CD14-positive monocyte (primary cell): ENCODE results near the gene SEC14L2. TPM values are rescaled to one million over a fixed set of nuclear protein-coding genes. Genes with fewer than 3 reads are reported as not detected.

Experiments
- DNase-seq, 3 donors: peaks; one replicate each; pipeline ENCODE4 v3.0.0-alpha.2; 2011 to 2022
- H2AFZ ChIP-seq: 2 replicates; pipeline ENCODE4 v1.6.0; 2012; ENCODE audit warnings: mild to moderate bottlenecking, low read depth, low read length, inconsistent platforms; ENCODE audit not compliant: insufficient read depth, poor library complexity, severe bottlenecking
- H3K27ac ChIP-seq, 2 donors: 1 replicate in 1 of 2; 2 replicates in 1 of 2; pipeline ENCODE4 v1.5.1; 2012 to 2013; ENCODE audit warnings: low read length in 2 of 2, control low read depth in 1 of 2, inconsistent platforms in 1 of 2, low read depth in 1 of 2, mild to moderate bottlenecking in 1 of 2
- H3K27me3 ChIP-seq, 2 donors: one replicate each; pipeline versions ENCODE4 v1.6.0 to v1.6.1; 2011 to 2013; ENCODE audit warnings: low read length in 2 of 2; ENCODE audit not compliant: control insufficient read depth in 2 of 2, insufficient read depth in 2 of 2
- H3K36me3 ChIP-seq, 2 donors: replicated peaks in 1 of 2; 1 replicate in 1 of 2; 2 replicates in 1 of 2; pipeline versions ENCODE4 v1.5.1 to v1.6.1; 2012 to 2013; ENCODE audit warnings: low read length in 2 of 2, control low read depth in 1 of 2, inconsistent platforms in 1 of 2, mild to moderate bottlenecking in 1 of 2; ENCODE audit not compliant: insufficient read depth in 2 of 2, control insufficient read depth in 1 of 2
- H3K4me1 ChIP-seq, 2 donors: 1 replicate in 1 of 2; 2 replicates in 1 of 2; pipeline versions ENCODE4 v1.5.1 to v1.6.1; 2012 to 2013; ENCODE audit warnings: low read length in 2 of 2, control low read depth in 1 of 2, inconsistent platforms in 1 of 2, mild to moderate bottlenecking in 1 of 2, moderate library complexity in 1 of 2; ENCODE audit not compliant: insufficient read depth in 2 of 2, control insufficient read depth in 1 of 2
- H3K4me2 ChIP-seq: replicated peaks from 2 replicates; pipeline ENCODE3; 2012; ENCODE audit warnings: low read length, moderate library complexity, mild to moderate bottlenecking; ENCODE audit not compliant: poor library complexity, severe bottlenecking; ENCODE audit errors: extremely low read depth
- H3K4me3 ChIP-seq, 3 experiments: fragments of 200-600 bp in 1 of 3; sonication (generic) in 1 of 3; replicated peaks in 1 of 3; 1 replicate in 2 of 3; 2 replicates in 1 of 3; pipeline ENCODE4 v1.5.1; 2011 to 2013; ENCODE audit warnings: low read length in 3 of 3, mild to moderate bottlenecking in 3 of 3, control low read depth in 2 of 3, low read depth in 2 of 3, inconsistent platforms in 1 of 3, moderate library complexity in 1 of 3
- H3K79me2 ChIP-seq: 2 replicates; pipeline ENCODE4 v1.6.0; 2012; ENCODE audit warnings: mild to moderate bottlenecking, control low read depth, inconsistent platforms, low read length, moderate library complexity; ENCODE audit not compliant: insufficient read depth
- H3K9ac ChIP-seq: 2 replicates; pipeline ENCODE4 v1.6.0; 2017; ENCODE audit warnings: low read length, mild to moderate bottlenecking; ENCODE audit not compliant: insufficient read depth, poor library complexity, severe bottlenecking
- H3K9me3 ChIP-seq, 2 donors: replicated peaks in 1 of 2; 1 replicate in 1 of 2; 2 replicates in 1 of 2; pipeline versions ENCODE4 v1.5.1 to v1.6.1; 2012 to 2013; ENCODE audit warnings: low read length in 2 of 2, control low read depth in 1 of 2; ENCODE audit not compliant: control insufficient read depth in 1 of 2, insufficient read depth in 1 of 2
- H4K20me1 ChIP-seq: 2 replicates; pipeline ENCODE4 v1.6.0; 2012; ENCODE audit warnings: mild to moderate bottlenecking, low read length, control low read depth, moderate library complexity; ENCODE audit not compliant: insufficient read depth
- H3K27ac Mint-ChIP-seq, 7 donors: one replicate each; pipeline ENCODE4 v1.8.0; 2020; ENCODE audit warnings: mild to moderate bottlenecking in 7 of 7, mixed read lengths in 7 of 7, moderate library complexity in 6 of 7, inconsistent platforms in 2 of 7
- H3K27me3 Mint-ChIP-seq, 3 donors: one replicate each; pipeline ENCODE4 v1.8.0; 2021 to 2022; ENCODE audit warnings: low read depth in 3 of 3, mild to moderate bottlenecking in 3 of 3, mixed read lengths in 3 of 3, moderate library complexity in 3 of 3, inconsistent platforms in 1 of 3
- H3K36me3 Mint-ChIP-seq, 2 donors: one replicate each; pipeline ENCODE4 v1.8.0; 2020; ENCODE audit warnings: mixed read lengths in 2 of 2, inconsistent platforms in 1 of 2, mild to moderate bottlenecking in 1 of 2
- H3K4me1 Mint-ChIP-seq: one replicate; pipeline ENCODE4 v1.8.0; 2020; ENCODE audit warnings: mild to moderate bottlenecking, mixed read lengths
- H3K4me3 Mint-ChIP-seq, 2 donors: one replicate each; pipeline ENCODE4 v1.8.0; 2020; ENCODE audit warnings: mild to moderate bottlenecking in 2 of 2, mixed read lengths in 2 of 2, moderate library complexity in 1 of 2
- H3K9me3 Mint-ChIP-seq, 7 donors: one replicate each; pipeline ENCODE4 v1.8.0; 2020 to 2022; ENCODE audit warnings: mixed read lengths in 7 of 7, mild to moderate bottlenecking in 6 of 7, moderate library complexity in 6 of 7, inconsistent platforms in 2 of 7
- WGBS: methylation state at CpG from one replicate; pipeline ENCODE4 v1.1.5; 2013; ENCODE audit warnings: missing lambda C conversion rate; ENCODE audit not compliant: insufficient coverage; 5-methylcytosine and 5-hydroxymethylcytosine counted together
- intact Hi-C, 2 donors: fragments of 100-400 bp; cut with micrococcal nuclease; formaldehyde crosslinking; loops; one replicate each; pipeline versions ENCODE4 v1.15.0 to v1.15.1; 2023
- polyA plus RNA-seq, 3 donors: library from polyadenylated mRNA; depleted of rRNA in 1 of 3; unstranded in 2 of 3; stranded (reverse) in 1 of 3; fragments of 300-500 nt in 2 of 3; fragments of >200 nt in 1 of 3; fragmentation: Illumina TruSeq in 2 of 3; gene quantifications; 1 replicate in 2 of 3; 2 replicates in 1 of 3; pipeline ENCODE4 v1.2.3, GENCODE V29; 2012 to 2021
- TF ChIP-seq, protein P1 (sequence below): fragments of 200-600 bp; IDR thresholded peaks from one replicate; pipeline ENCODE4 v1.8.0; 2022; ENCODE audit warnings: antibody characterized with exemption, mild to moderate bottlenecking

SEC14L2 gene
- polyA plus RNA-seq, 3 donors, result 0.03 TPM; not detected in 1

DNA sequence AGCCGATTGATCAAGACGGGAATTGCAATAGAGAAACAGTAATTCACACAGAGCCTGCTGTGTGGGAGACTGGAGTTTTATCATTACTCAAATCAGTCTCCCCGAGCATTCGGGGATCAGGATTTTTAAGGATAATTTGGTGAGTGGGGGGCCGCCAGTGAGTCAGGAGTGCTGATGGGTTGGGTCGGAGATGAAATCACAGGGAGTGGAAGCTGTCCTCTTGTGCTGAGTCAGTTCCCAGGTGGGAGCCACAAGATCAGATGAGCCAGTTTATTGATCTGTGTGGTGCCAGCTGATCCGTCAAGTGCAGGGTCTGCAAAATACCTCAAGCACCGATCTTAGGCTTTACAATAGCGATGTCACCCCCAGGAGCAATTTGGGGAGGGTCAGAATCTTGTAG, 44.3 kb downstream of the SEC14L2 start:
- Histone ChIP-seq H3K27me3 (peaks cover 23 to 60% of the 10 kb centered on the region in 2 donors), H3K27ac (no peak overlapping the region), H3K9ac (no peak overlapping the region), H3K79me2 (no peaks in the 10 kb centered on the region), H4K20me1 (no peaks in the 10 kb centered on the region), H3K4me2 (no peak overlapping the region), H2AFZ (no peak overlapping the region), H3K4me1 (peaks cover 12 to 15% of the 10 kb centered on the region in 2 donors), H3K4me3 (no peak overlapping the region), H3K9me3 (peaks cover 0 to 2% of the 10 kb centered on the region in 2 donors), H3K36me3 (no peaks in the 10 kb centered on the region)
- Mint-ChIP-seq H3K36me3 (peaks cover 0 to 3% of the 10 kb centered on the region in 2 donors), H3K27me3 (peaks cover 71 to 87% (median 75%) of the 10 kb centered on the region in 3 donors), H3K27ac (peak overlapping the region in 6 of 7 donors; percentile 11 to 91 (median 67)), H3K9me3 (peaks cover 0 to 17% (median 9%) of the 10 kb centered on the region in 7 donors), H3K4me3 (peak overlapping the region in 1 of 2 donors; percentile 50), H3K4me1 (peaks cover 29% of the 10 kb centered on the region)
- TF ChIP-seq, protein P1, sequence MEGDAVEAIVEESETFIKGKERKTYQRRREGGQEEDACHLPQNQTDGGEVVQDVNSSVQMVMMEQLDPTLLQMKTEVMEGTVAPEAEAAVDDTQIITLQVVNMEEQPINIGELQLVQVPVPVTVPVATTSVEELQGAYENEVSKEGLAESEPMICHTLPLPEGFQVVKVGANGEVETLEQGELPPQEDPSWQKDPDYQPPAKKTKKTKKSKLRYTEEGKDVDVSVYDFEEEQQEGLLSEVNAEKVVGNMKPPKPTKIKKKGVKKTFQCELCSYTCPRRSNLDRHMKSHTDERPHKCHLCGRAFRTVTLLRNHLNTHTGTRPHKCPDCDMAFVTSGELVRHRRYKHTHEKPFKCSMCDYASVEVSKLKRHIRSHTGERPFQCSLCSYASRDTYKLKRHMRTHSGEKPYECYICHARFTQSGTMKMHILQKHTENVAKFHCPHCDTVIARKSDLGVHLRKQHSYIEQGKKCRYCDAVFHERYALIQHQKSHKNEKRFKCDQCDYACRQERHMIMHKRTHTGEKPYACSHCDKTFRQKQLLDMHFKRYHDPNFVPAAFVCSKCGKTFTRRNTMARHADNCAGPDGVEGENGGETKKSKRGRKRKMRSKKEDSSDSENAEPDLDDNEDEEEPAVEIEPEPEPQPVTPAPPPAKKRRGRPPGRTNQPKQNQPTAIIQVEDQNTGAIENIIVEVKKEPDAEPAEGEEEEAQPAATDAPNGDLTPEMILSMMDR, result no peak
- WGBS, result 85% methylated on average over 7 of the region's 9 CpGs
- DNase-seq, result no peak
- intact Hi-C loops, result loop anchor here in 1 of 2 donors (5.0 to 10.0 kb wide), 2 partner anchors 154 to 169 kb away; partner anchors contain the start of gene PES1

DNA sequence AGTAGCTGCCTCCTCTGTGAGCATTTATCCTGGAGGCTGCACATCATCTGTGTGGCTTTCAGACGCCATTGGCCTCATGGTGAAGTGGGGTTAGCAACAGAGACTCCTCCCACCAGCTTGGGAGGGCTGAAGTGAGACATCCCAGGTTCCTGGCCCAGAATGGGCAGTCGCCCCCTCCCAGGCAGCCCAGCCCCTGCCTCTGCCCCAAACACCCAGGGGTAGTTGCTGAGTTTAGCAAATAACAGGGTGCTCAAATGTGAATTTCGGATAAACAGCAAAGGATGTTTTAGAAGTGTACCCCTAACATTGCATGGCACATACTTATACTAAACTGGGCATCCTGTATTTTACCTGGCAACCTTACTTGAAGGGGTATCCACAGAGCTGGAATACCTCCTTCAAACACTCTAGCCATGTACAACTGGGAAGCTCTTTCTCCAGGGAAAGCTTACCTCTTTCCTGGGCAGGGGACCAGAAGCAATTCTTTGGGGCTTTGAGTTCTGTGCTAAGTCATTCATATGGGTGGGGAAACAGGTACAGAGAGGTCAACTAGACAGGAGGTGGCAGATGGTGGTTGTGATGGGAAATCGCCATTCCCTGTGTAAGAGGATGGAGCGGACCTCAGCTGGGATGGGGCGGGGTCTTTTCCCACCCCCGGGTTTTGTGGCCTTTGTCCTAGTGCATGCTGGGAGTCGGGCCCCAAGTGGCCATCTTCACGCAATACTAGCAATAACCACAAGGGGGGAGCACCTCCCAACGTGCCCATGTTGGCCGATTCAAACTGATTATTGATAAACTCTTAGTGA, 48.0 kb downstream of the SEC14L2 start:
- peaks cover 0 to 15% (median 9%) of the 10 kb centered on the region in 7 donors for H3K9me3 Mint-ChIP-seq
- intact Hi-C loops, result loop anchor here in 1 of 2 donors (5.0 to 10.0 kb wide), 2 partner anchors 150 to 173 kb away; partner anchors contain the start of gene PES1
- Histone ChIP-seq H3K79me2 (no peaks in the 10 kb centered on the region), H3K4me1 (peaks cover 12 to 15% of the 10 kb centered on the region in 2 donors), H3K9ac (no peak overlapping the region), H3K4me3 (no peak overlapping the region), H3K9me3 (no peaks in the 10 kb centered on the region), H3K4me2 (no peak overlapping the region), H3K27ac (no peak overlapping the region), H4K20me1 (no peaks in the 10 kb centered on the region), H3K36me3 (no peaks in the 10 kb centered on the region), H3K27me3 (peaks cover 16 to 48% of the 10 kb centered on the region in 2 donors), H2AFZ (no peak overlapping the region)
- H3K4me1 Mint-ChIP-seq, result peaks cover 29% of the 10 kb centered on the region
- H3K27me3 Mint-ChIP-seq, result peaks cover 58 to 71% (median 66%) of the 10 kb centered on the region in 3 donors
- WGBS, result 26% methylated on average over 4 of the region's 11 CpGs
- peak overlapping the region in 2 of 7 donors; percentile 1 to 74 for H3K27ac Mint-ChIP-seq
- TF ChIP-seq, protein P1, result peak; percentile 93
- H3K4me3 Mint-ChIP-seq, result no peak overlapping the region
- peak; percentile 25 to 54 (median 44) for DNase-seq
- peaks cover 0 to 3% of the 10 kb centered on the region in 2 donors for H3K36me3 Mint-ChIP-seq
